K562 (cell line): ENCODE data around the gene OTULIN. TPM values are rescaled to one million over a fixed set of nuclear protein-coding genes. Genes with fewer than 3 reads are reported as not detected.

ENCODE experiments used
- CBX2 ChIP-seq: fragments of 200-600 bp; sonication (generic); IDR thresholded peaks from one replicate; pipeline ENCODE4 v1.6.1; 2012; ENCODE audit warnings: mild to moderate bottlenecking, low read length, inconsistent platforms; ENCODE audit not compliant: insufficient read depth, poor library complexity, severe bottlenecking
- FOXA1 ChIP-seq: fragments of 450-650 bp; IDR thresholded peaks from 2 replicates; pipeline ENCODE4 v1.6.1; 2016; ENCODE audit warnings: mild to moderate bottlenecking, borderline replicate concordance
- FOXP1 ChIP-seq: sonication (generic); formaldehyde crosslinking; IDR thresholded peaks from 2 replicates; pipeline ENCODE4 v1.8.0; 2022; ENCODE audit warnings: mild to moderate bottlenecking, missing genetic modification reagents
- GTF2F1 ChIP-seq: IDR thresholded peaks from 2 replicates; pipeline ENCODE4 v1.6.1; 2011; ENCODE audit warnings: low read depth, low read length, improper control_type of control experiment
- HNRNPLL ChIP-seq: fragments of 200-400 bp; formaldehyde crosslinking; IDR thresholded peaks from 2 replicates; pipeline ENCODE4 v1.6.1; 2017; ENCODE audit warnings: low read length, low read depth, mild to moderate bottlenecking; ENCODE audit not compliant: poor library complexity, severe bottlenecking
- MIER1 ChIP-seq: fragments of 450-650 bp; IDR thresholded peaks from 2 replicates; pipeline ENCODE4 v1.6.1; 2016; ENCODE audit warnings: antibody characterized with exemption, mild to moderate bottlenecking, low read depth
- NCOA4 ChIP-seq: fragments of 450-650 bp; IDR thresholded peaks from 2 replicates; pipeline ENCODE4 v1.6.1; 2018; ENCODE audit warnings: mild to moderate bottlenecking; ENCODE audit not compliant: partially characterized antibody
- NFATC3 ChIP-seq: fragments of 450-650 bp; IDR thresholded peaks from 2 replicates; pipeline ENCODE4 v1.6.1; 2017; ENCODE audit warnings: mild to moderate bottlenecking
- PBX2 ChIP-seq, 2 experiments: IDR thresholded peaks in 1 of 2; conservative IDR thresholded peaks in 1 of 2; 2 replicates each; pipeline ENCODE4 v1.6.1; 2016; ENCODE audit warnings: low read depth in 2 of 2, mild to moderate bottlenecking in 1 of 2, missing compliant biosample characterization in 1 of 2, missing genetic modification characterization in 1 of 2, moderate library complexity in 1 of 2
- PHF20 ChIP-seq: fragments of 450-650 bp; IDR thresholded peaks from 2 replicates; pipeline ENCODE4 v1.6.1; 2018; ENCODE audit not compliant: partially characterized antibody
- RBM34 ChIP-seq: fragments of 200-400 bp; formaldehyde crosslinking; IDR thresholded peaks from 2 replicates; pipeline ENCODE4 v1.6.1; 2018; ENCODE audit warnings: low read length, borderline replicate concordance; ENCODE audit not compliant: insufficient read depth
- RFX7 ChIP-seq: fragments of 250-450 bp; sonication (Bioruptor Pico); IDR thresholded peaks from 2 replicates; pipeline ENCODE4 v1.5.1; 2021; ENCODE audit warnings: mild to moderate bottlenecking
- SIN3A ChIP-seq, 2 experiments: fragments of 150-350 bp in 1 of 2; IDR thresholded peaks; 2 replicates each; pipeline ENCODE4 v1.6.1; 2011 to 2016; ENCODE audit warnings: borderline replicate concordance in 2 of 2, low read depth in 2 of 2, low read length in 2 of 2, mild to moderate bottlenecking in 2 of 2, moderate library complexity in 2 of 2; ENCODE audit not compliant: control insufficient read depth in 1 of 2
- THAP7 ChIP-seq: fragments of 250-450 bp; sonication (Bioruptor Pico); IDR thresholded peaks from 2 replicates; pipeline ENCODE4 v1.5.0; 2021
- ZBTB11 ChIP-seq, 3 experiments: fragments of 200-800 bp in 1 of 3; fragments of 250-450 bp in 1 of 3; fragments of 450-650 bp in 1 of 3; sonication (Bioruptor Pico) in 1 of 3; sonication (Bioruptor generic) in 1 of 3; formaldehyde crosslinking in 1 of 3; IDR thresholded peaks; 2 replicates each; pipeline versions ENCODE4 v1.6.1 to v1.8.0; 2016 to 2022; ENCODE audit warnings: mild to moderate bottlenecking in 2 of 3, missing genetic modification characterization in 2 of 3, missing compliant biosample characterization in 1 of 3, moderate library complexity in 1 of 3
- ZNF146 ChIP-seq: IDR thresholded peaks from one replicate; pipeline ENCODE4 v1.6.1; 2018; ENCODE audit warnings: missing compliant biosample characterization; ENCODE audit not compliant: unreplicated experiment
- ZNF354B ChIP-seq: fragments of 250-450 bp; sonication (Bioruptor Pico); IDR thresholded peaks from 2 replicates; pipeline ENCODE4 v1.4.0; 2020
- ZNF668 ChIP-seq: fragments of 250-450 bp; sonication (Bioruptor Pico); IDR thresholded peaks from 2 replicates; pipeline ENCODE4 v1.8.0; 2022; ENCODE audit warnings: mild to moderate bottlenecking, inconsistent platforms
- ZNF707 ChIP-seq: fragments of 250-450 bp; sonication (Bioruptor Pico); conservative IDR thresholded peaks from 2 replicates; pipeline ENCODE4 v1.8.0; 2022; ENCODE audit warnings: inconsistent platforms, mild to moderate bottlenecking, moderate library complexity
- polyA plus RNA-seq, 8 experiments: library from polyadenylated mRNA; depleted of rRNA in 4 of 8; stranded (reverse) in 5 of 8; unstranded in 3 of 8; fragments of >200 nt; fragmentation: Nextera tagmentation in 2 of 8; fragmentation: Illumina TruSeq in 1 of 8; extraction: Ambion mirVana in 2 of 8; extraction: Trizol in 1 of 8; gene quantifications; 2 replicates each; pipeline versions ENCODE4 v1.2.1 to v1.2.3, GENCODE V29; 2011 to 2014; ENCODE audit warnings: inconsistent platforms in 1 of 8, missing spikeins in 1 of 8
- total RNA-seq, 7 experiments: library from RNA; depleted of rRNA in 6 of 7; stranded (reverse); fragments of >200 nt in 6 of 7; fragmentation: Illumina TruSeq in 2 of 7; extraction: Trizol in 2 of 7; gene quantifications; 2 replicates each; pipeline versions ENCODE4 v1.2.1 to v1.2.3, GENCODE V29; 2011 to 2021; ENCODE audit warnings: low replicate concordance in 1 of 7

Gene OTULIN
- total and polyA plus RNA-seq, 9 of the 15 experiments (the other 6 are each of a cell fraction or from before 2014, with no cell fraction given), result 3.3 to 33.6 (median 20.1) TPM

GRCh38 chr5:14699807-14700400, 35.4 kb downstream of the OTULIN start (continued):
- TF ChIP-seq ZNF354B (CRISPR knock-in tag) (no peak), ZBTB11 (CRISPR knock-in tag; IDR thresholded peaks at IDR 0.05) (no peak), ZNF146 (CRISPR knock-in tag) (no peak), PHF20 (no peak), NFATC3 (no peak), RFX7 (CRISPR knock-in tag) (no peak), GTF2F1 (no peak), HNRNPLL (no peak), THAP7 (CRISPR knock-in tag) (no peak), PBX2 (CRISPR knock-in tag; IDR thresholded peaks at IDR 0.05; ENCODE audit: low read depth) (no peak), PBX2 (tag; conservative IDR thresholded peaks at IDR 0.05; ENCODE audit: low read depth) (no peak), ZNF707 (CRISPR knock-in tag) (no peak), NCOA4 (no peak), FOXP1 (CRISPR knock-in tag) (no peak), MIER1 (no peak), RBM34 (no peak), SIN3A (IDR thresholded peaks at IDR 0.05; ENCODE audit: borderline replicate concordance in 2 of 2, control insufficient read depth in 1 of 2, low read depth in 2 of 2, low read length in 2 of 2) (no peak), ZNF668 (CRISPR knock-in tag) (no peak), FOXA1 (no peak), CBX2 (no peak)
